HG03139 (cell line): Measurements from ENCODE around the gene ZFP36L1.
A peak's percentile ranks its signal among the peaks of the same experiment; 100 is the strongest.

ENCODE experiments used
- ATAC-seq: cut with Tn5 transposase; IDR thresholded peaks from one replicate; pipeline ENCODE4 v1.9.1; 2021; ENCODE audit not compliant: unreplicated experiment

ZFP36L1 gene

DNA sequence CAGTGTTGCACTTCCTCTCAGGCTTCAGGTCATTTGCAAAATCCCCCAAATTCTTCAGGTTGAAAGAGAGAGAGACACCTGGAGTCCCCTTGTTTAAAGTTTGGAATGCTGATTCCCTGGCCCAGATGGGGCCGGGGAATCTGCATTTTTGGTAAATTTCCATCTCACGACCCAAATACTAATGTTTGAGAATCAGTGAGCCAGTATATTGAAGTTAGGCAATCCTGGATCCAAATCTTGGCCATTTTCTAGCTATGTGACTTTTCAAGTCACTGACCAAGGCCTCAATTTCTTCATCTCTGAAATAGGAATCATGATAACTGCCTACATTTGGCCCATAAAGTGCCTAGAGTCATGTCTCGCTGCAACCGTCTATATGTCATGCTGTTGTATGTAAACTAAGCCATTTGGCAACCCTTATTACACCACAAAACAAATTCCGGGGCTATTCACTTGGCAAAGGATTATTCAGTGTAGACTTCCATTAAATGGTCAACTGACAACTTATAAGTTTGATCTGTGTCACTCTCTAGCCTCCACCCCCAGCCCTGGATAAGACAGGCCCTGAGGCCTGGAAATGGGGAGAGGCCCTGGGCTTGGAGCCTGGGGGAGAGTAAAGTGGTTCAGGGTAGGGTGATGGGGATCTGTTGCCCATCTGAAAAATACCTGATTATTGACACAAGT, 3.7 kb upstream of the ZFP36L1 start:
- ATAC-seq, result no peak

DNA sequence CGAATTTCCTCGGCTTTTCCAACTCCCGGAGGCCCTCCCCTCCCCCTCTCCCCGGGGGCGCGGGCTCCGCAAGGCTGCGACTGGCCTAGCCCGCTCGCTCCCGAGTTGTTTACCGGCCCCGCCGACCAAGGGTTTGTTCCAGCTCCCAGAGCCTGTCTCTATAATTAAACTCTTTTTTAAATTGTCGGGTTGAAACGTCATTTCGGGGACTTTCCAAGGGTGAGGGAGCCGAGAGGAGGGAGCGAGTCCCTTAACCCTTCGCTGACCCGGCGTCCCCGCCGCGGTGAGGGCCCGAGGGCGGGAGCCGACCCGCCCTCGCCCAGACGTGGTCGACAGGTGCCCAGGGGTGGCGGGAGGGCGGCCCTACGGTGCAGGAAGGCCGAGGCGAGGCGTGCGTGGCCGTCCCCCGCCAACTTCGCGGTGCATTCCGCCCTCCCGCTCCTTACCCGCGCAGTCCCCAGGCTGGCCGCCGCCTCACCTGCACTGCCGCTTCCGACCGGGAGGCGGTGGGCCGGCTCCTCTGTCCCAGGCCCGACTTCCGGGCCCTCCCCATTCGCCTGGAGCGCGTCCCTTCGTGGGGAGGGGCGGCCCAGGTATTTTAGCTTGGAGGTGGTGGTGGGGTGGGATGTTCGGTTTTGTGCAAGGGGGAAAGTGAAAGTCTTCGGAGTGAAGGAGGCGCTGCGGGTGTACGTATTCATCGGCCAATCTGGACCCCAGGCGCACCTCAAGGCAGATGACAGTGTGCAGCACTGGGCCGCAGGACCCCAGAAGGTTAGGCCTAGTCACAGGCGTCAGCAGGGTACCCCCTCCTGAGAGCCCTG, 2.9 kb upstream of the ZFP36L1 start:
- peak; percentile 27 for ATAC-seq

DNA sequence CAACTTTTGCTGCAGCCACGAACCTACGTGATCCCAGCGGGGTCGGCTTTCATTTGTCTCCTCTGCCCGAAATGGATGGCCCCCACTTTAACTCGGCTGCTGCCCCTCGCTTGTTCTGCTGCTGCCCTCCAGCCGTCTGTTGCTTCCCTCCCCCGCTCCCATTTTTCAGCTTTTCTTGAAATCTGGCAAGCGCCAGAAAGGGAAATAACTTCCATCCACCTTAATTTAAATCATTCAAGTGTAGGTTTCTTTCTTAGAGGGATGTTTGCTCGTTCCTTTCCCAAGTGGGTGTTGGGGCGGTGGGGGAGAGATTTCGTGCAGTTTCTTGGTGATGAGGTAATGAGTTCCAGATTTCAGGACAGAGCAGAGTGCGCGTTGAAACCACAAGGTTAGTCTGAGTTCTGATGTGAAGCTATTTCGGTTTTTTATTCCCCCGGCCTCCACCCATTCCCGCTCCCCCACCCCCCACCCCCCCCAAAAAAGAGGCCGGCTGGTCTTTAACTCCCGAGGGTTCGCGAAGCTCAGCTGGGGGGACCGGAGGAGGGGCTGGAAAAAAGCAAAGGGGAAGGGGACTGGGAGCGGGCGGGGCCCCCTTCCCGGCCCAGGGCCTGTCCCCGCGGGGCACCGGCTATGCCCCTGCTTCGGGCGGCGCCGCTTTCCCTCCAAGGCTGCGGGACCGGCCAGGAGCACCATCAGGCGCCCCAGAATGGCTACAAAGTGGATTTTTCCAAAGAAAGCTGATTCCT, 2.2 kb upstream of the ZFP36L1 start:
- no peak for ATAC-seq

DNA sequence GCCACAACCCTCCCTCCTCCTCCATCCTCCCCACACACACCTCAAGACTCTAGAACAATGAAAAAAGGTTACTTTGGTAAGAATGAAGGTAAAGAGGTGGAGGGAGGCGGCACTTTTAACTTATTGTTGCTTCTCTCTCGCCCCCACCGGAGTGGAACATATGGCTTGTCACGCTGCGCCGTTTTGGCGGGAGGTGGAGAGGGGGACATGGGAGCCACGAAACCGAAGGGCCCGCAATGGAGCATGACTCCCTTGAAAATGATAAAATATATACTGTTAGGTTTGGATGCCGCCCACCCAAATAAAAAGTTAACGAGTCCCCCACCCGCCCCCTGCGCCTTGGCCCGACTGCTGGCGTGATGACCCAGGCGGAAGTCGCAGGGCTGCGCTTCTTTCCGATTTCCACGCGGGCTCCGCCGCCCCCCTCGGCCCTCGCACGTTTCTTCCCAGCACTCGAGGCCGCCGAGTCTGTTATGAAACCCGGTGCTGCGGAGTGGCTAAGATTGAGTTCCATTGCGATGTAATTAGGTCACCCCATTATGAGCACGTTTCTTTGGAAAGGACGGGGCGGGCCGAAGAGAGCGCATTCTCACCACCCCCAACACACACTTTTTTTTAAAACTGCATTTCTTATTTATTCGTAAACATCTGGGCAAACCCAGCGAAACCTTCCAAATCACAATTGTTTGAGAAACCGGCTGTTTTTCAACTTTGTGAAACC, 1.4 kb upstream of the ZFP36L1 start:
- no peak for ATAC-seq

DNA sequence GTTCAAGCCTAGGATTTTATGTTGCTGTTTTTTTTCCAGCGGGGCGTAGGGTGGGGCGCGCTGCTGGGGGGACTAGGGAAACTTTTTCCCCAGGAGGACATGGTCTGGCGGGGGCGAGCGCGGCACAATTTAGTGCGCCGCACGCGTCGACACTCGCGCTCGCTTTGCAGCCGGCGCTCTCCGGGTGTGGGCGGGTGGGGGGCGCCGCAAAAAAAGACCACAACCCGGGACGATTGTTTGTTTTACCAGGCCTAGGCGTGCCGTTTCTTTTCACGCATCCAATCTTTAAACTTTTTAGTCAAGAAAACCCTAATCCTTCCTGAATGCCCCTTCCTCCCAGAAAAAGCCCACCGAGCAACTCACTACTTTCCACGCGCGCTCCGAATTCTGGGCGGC, 865 bp upstream of the ZFP36L1 start:
- no peak for ATAC-seq

DNA sequence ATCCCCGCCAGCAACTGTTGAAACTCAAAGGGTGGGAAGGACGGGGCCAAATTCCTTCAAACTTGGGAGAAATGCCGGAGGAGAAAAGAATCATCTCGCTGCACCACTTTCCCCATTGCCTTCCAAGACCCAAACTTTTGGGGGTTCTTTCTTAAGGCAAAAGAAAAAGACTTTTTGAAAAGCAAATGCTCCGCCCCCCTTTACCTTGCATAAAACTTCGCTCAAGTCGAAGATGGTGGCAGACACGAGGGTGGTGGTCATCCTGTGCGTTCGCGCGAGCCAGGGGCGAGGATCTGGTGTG, 239 bp downstream of the ZFP36L1 start:
- no peak for ATAC-seq

DNA sequence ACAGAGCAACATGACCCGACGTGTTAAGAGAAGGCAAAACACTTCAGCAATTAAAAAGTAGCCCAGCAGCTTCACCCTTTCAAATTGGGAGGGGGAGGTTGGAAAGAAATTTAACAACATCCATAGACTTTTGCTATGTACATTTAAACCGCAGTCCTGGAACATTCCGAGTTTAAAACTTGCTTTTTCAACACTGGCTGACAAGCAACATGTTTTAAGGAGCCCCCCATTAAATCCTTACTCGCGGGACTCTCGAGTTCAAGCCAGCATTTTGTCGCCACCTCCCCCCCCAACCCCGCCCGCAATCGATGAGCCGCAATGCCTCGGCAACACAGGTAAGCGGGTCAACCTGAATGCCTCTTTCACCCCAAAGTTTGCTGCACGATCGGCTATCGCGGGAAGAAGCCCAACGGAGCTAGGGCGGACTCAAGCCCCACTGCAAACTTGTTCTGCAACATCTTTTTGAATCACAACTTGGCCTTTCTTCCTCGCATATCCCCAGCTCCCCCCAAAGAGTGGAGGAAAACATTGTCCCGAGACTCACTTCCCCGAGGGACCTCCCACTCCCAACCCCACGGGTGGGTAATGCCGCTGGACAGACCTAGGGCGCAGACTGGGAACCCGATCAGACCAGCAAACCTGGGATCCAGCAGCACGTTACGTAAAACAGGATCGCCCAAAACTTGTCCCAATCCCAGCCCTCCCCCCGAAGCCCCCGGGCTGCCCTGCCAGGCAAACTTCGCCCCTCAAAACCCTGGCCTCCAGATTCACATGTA, 777 bp downstream of the ZFP36L1 start:
- ATAC-seq, result no peak

DNA sequence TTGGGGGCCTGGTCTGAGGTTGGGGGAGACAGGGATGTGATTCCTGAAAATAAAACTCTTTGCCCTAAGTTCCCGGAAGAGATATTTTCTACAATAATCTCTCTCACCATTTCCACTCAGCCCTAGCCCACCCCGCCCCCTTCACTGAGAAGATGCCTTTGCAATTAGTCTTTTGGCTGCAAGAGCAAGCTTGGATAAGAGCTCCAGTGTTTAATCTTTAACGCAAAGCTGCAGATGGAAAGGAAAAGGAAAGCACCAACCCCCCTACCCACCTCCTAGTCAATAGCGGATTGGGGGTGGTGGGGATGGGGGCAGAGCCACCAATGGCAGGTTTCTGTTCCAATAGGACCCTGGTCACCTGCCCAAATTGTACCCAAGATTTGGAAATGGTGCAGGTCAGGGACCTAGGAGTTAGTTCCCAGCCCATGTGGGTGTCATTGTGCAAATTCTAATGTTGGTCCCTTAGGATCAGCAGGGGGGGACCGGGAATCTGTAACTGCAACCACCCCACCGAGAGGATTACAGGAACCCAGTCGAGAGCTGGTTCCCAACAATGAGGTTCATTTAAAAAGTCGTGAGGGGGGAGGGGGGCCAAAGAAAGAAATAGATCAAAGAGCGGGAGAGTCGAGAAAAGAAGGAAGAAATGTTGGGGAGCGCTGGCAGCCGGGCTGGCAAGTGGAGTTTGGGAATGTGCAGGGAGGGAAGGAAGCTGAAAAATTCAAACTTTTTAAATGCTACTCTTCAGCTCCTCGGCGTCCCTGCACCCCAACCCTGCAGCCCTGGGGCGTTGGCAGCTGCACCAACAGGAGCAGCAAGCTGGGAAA, 1.6 kb downstream of the ZFP36L1 start:
- ATAC-seq, result no peak

DNA sequence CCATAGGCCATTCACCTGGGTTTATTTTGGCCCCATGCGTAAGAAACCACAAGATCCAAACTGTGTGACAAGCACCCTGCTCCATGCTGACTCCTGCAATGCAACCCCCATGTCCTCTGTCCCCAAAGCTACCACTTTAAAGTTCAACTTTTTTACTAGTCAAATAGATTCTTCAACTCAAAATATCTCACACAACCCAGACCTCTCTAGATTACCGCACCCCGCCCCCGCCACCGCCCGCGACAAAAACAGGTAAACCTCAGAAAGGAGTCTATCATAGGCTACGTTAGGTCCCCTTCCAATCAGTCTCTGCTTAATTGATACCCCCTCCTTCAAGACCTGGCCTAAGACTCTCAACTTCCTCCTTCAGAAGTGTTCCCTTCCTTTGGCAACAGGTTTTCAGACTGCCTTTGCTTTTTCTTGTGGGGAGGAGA, 2.2 kb downstream of the ZFP36L1 start:
- no peak for ATAC-seq

DNA sequence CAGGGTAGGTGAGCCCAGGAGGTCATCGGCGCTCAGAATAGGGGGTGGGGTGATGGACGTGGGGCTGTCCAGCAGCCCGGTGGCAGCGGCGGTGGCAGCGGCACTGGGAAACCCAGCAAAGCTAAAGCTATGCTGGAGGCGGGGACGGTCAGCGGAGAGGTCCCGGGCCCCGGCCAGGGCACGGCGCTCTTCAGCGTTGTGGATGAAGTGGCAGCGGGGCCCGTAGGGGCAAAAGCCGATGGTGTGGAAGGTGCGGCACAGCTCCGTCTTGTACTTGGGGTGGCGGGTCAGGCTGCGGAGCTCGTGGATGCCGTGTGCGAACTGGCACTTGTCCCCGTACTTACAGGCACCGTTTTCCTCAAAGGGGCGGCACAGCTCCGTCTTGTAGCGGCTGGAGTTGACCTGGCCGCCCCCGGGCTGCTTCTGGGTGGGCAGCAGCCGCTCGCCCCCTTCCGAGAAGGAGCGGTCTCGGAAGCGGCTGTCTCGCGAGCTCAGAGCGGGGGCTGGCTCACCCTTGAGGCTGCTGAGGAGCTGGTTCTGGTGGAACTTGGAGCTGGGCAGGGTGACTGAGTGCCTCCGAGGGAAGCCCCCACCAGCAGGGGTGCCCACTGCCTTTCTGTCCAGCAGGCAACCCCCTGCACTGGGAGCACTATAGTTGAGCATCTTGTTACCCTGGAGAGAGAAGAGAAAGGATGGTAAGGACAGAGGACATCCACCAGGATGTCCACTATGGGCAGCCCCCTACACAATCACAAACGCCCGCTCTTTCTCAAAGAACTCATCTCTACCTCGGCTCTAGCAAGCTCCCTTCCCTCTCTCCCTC, 2.8 kb downstream of the ZFP36L1 start:
- no peak for ATAC-seq

DNA sequence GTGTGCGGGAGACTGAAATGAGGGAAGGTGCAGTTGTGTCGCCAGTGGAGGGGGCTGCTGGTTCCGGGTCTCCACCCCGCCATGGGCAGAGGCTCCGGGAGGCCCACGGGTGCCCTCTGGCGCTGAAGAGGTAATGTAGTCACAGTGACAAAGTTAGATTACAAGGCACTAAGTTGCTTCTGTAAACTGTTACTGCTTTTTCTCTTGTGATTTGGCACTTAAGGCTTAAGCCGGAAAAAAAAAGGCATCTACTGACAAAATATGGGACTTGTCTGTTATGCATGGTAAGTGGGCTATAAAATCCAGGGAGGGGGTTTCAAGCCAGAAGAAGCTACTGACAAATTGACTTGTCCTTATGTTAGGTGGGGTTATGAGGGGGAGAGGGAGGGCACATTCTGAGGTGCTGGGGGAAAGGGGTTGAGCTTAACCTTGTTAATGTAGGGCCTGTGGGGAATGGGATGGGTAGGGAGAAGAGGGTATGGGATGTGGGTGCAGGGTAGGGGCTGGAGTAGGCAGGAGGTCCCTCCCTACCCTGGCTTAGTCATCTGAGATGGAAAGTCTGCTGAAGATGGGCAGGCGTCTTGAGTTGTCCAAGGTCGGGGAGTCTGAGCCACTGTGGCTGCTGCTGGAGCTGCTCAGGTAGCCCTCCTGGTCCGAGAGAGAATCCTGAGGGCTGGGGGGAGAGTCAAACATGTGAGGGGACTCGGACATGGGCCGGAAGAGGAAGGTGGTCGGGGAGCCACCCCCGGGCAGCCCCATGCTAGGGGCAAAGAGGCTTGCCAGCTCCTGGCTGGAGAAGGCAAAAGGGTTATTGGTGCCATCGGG, 3.7 kb downstream of the ZFP36L1 start:
- ATAC-seq, result no peak

DNA sequence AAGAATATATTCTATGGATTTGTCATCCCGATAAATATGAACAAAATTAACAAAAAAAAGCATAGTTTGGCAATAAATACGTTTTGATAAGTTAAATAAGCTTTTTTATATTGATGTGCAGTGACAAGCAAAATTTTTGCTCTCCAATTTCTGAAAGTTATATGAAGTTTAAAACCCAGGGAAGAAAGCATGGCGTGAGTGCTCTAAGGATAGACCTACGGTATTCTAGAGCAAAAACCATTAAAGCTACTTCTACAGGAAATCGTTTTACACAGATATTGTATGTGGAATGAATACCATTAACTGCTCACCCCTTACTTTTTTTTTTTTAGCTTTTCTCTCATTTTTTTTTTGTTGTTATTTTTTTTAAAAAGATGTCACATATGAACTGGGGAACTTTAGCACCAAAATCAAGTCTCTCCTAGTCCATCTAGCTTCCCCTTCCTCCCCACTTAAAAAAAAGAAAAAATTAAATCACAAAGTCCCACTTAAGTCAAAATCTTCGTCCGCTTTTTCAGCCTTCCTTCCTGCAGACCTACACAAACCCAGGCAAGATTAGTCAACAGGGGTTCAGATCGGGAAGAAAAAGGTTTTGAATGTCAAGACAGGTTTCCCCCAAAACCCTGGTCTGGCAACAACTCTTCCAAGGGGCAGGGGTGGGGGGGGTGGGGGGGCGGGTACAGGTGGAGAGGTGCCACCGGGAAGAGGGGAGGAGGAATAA, 4.4 kb downstream of the ZFP36L1 start:
- no peak for ATAC-seq

DNA sequence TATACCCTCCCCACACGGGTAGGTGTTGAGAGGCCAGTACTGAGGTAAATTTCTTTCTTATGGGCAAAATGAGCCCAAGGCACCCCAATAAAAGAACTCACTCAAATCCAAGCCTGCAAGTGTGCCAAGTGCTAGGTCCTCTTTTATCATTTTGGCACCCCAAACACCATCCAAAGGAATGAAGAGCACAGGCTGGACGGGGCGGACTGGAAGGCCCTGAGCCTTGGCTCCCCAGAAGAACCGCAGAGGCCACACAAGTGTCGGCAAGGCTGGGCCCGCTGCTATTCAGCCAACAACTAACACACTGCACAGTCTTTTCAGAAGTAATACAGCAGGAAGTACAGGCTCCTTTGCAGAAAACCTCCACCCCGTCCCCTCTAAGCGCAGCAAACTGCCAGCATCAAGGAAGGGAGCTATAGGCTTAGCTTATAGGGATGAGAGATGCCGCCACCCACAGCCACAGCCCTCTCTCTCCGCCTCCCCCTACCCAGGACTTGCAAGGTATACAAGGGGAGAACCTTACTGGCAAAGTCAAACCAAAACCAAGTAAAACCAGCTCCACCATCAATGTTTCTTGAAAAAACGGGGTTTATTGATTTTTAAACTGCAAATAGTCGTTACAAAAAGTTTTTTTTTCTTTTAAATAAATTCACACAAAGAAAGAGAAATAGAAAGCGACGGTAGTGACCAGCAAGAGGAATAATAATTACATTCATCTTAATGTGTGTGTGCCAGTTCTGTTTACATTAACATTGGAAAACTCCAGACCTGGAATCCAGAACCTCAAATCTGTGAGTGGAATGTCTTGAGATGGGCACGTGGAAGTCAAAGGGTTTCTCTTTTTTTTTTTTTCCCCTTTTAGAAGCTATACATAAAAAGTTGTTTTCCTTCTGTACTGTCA, 5.5 kb downstream of the ZFP36L1 start:
- no peak for ATAC-seq

DNA sequence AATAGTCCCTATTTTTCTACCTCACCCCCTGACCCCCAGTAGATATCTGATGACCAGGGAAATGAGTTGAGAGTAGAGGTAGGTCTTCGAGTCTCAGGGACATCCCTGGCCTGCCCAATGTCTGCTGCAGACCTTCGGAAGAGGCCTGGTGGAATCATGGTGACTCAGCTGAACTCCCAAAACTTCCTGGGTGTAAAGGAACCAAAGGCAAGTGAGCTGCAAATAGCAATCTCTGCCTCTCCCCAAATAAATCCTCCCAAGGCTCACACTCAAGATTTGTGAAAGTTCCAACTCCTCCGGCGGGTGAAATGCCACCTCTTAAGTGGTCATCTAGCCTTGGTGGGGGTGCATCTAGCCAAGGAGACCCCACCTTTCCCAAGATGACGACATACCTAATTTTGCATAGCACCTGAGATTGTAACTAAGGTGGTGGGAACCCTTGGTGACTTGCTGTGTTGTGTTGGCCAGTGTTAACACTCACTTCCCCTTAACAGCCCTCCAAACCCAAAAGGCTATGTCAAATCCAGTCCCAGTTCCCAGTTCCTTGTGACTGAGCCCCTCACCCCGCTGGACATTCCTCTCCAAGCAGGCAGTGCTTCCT, 6.3 kb downstream of the ZFP36L1 start:
- ATAC-seq, result no peak

DNA sequence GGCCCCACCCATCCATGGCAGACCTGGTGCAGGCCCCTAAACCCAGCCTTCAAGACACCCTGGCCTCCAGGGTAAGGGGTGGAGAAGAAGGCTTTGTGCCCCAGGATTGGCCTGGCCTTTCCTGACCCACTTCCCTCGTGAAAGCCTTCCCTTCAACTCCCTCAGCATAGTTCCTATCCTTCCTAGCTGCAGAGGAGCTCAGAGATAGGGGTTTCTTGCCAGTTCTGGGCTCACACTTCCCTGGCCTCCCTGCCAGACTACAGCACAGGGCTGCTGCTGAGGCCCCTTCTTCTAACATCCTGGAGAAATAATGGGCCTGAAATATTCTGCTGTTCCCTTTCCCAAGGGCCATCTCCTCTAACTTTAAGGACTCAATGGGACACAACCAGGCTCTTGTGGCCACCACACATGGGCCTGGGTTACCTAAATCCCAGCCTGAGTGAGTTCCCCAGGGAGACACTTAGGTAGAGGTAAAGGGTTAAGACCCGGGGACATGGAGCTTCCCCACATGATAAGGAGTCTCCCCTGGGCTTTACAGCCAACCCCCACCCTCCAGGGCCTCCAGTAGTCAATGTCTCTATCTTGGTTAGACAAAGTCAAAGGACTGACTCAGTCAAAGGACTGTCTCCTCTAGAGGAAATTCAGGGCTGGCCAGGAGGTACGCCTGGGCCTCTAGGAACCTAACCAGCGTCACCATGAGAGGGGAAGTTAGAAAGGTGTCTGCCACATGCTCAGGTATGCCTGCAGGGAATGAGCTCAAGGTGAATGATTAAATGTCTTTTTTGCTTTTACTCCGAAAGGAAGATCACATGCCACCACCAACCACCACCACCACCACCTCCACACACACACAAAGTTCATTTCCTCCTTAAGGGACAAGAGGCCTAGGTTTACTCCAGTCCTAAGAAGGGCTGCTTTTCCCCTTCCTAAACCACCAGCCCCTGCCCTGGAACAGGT, 7.1 kb downstream of the ZFP36L1 start:
- ATAC-seq, result no peak
